IMR-90 (cell line): Measurements from ENCODE around the gene PTPN21. TPM values are rescaled to one million over a fixed set of nuclear protein-coding genes. Genes with fewer than 3 reads are reported as not detected.

Experiments used
- ATAC-seq: fragments of 200-7000 bp; cut with Tn5 transposase; 2 replicates; pipeline ENCODE4 v1.9.1; 2020; ENCODE audit warnings: low read depth, mild to moderate bottlenecking, moderate library complexity
- BruUV-seq: library from RNA; stranded (reverse); fragments of 400-500 nt; replicated peaks from 2 replicates; lab custom pipeline; 2021; lab: Mats Ljungman, UMichigan
- CTCF ChIA-PET: fragments of 300-600 bp; formaldehyde crosslinking; extraction: SDS; loops from one replicate; lab custom pipeline; 2021; ENCODE audit warnings: antibody characterized with exemption; lab: Yijun Ruan, JAX
- POLR2A ChIA-PET: fragments of 300-600 bp; sonication (Branson Sonifier 250); formaldehyde crosslinking; loops from one replicate; lab custom pipeline; 2022; ENCODE audit warnings: antibody characterized with exemption; ENCODE audit not compliant: unreplicated experiment; lab: Charles Lee
- DNase-seq: peaks from one replicate; pipeline ENCODE4 v3.0.0; 2013
- H2AFZ ChIP-seq: replicated peaks from 2 replicates; pipeline ENCODE3; 2013; ENCODE audit warnings: low read length, mild to moderate bottlenecking; ENCODE audit not compliant: poor library complexity
- H2AK5ac ChIP-seq: 2 replicates; pipeline ENCODE4 v1.6.1; 2013; ENCODE audit warnings: low read depth, low read length, inconsistent platforms
- H2AK9ac ChIP-seq: replicated peaks from 2 replicates; pipeline ENCODE3; 2013; ENCODE audit warnings: mild to moderate bottlenecking, low read depth, low read length, moderate library complexity; ENCODE audit not compliant: poor library complexity
- H2BK120ac ChIP-seq: 2 replicates; pipeline ENCODE4 v1.6.1; 2013; ENCODE audit warnings: low read depth, low read length, inconsistent platforms
- H2BK15ac ChIP-seq: 3 replicates; pipeline ENCODE4 v1.6.1; 2013; ENCODE audit warnings: low read depth, low read length, inconsistent platforms
- H2BK20ac ChIP-seq: 2 replicates; pipeline ENCODE4 v1.6.1; 2013; ENCODE audit warnings: low read depth, mild to moderate bottlenecking, inconsistent platforms, low read length, moderate library complexity
- H2BK5ac ChIP-seq: 2 replicates; pipeline ENCODE4 v1.6.1; 2013; ENCODE audit warnings: mild to moderate bottlenecking, low read depth, low read length, inconsistent platforms; ENCODE audit not compliant: poor library complexity, severe bottlenecking
- H3K14ac ChIP-seq: replicated peaks from 2 replicates; pipeline ENCODE4 v1.6.1; 2013; ENCODE audit warnings: low read depth, low read length, inconsistent platforms
- H3K18ac ChIP-seq: 2 replicates; pipeline ENCODE4 v1.6.1; 2013; ENCODE audit warnings: low read depth, low read length, control low read depth
- H3K23ac ChIP-seq: 2 replicates; pipeline ENCODE4 v1.6.1; 2013; ENCODE audit warnings: low read depth, low read length, inconsistent platforms
- H3K27ac ChIP-seq: 2 replicates; pipeline ENCODE4 v1.5.1; 2013; ENCODE audit warnings: mild to moderate bottlenecking, control low read depth, low read length; ENCODE audit not compliant: insufficient read depth
- H3K27me3 ChIP-seq: 2 replicates; pipeline ENCODE4 v1.6.1; 2013; ENCODE audit warnings: low read length; ENCODE audit not compliant: control insufficient read depth, insufficient read depth
- H3K36me3 ChIP-seq: 2 replicates; pipeline ENCODE4 v1.6.1; 2013; ENCODE audit warnings: low read length, mixed read lengths; ENCODE audit not compliant: control insufficient read depth, insufficient read depth
- H3K4ac ChIP-seq: 2 replicates; pipeline ENCODE4 v1.6.1; 2013; ENCODE audit warnings: low read depth, low read length, inconsistent platforms
- H3K4me1 ChIP-seq: 2 replicates; pipeline ENCODE4 v1.6.1; 2013; ENCODE audit warnings: low read length, mixed read lengths; ENCODE audit not compliant: control insufficient read depth, insufficient read depth
- H3K4me2 ChIP-seq: 2 replicates; pipeline ENCODE4 v1.6.1; 2013; ENCODE audit warnings: low read depth, mild to moderate bottlenecking, control low read depth, low read length, moderate library complexity
- H3K4me3 ChIP-seq: 2 replicates; pipeline ENCODE4 v1.5.1; 2013; ENCODE audit warnings: low read depth, mild to moderate bottlenecking, control low read depth, low read length, moderate library complexity; ENCODE audit not compliant: insufficient read depth
- H3K56ac ChIP-seq: 2 replicates; pipeline ENCODE4 v1.6.1; 2013; ENCODE audit warnings: low read length, inconsistent platforms; ENCODE audit not compliant: insufficient read depth; ENCODE audit errors: extremely low read depth
- H3K79me1 ChIP-seq, 2 experiments: 2 replicates each; pipeline ENCODE4 v1.6.1; 2013; ENCODE audit warnings: low read length in 2 of 2, inconsistent platforms in 1 of 2, low read depth in 1 of 2
- H3K9ac ChIP-seq: 2 replicates; pipeline ENCODE4 v1.6.1; 2013; ENCODE audit warnings: low read depth, low read length, control low read depth
- H3K9me1 ChIP-seq: 2 replicates; pipeline ENCODE4 v1.6.1; 2013; ENCODE audit warnings: low read length, inconsistent platforms; ENCODE audit not compliant: insufficient read depth
- H3K9me3 ChIP-seq: 2 replicates; pipeline ENCODE4 v1.6.1; 2013; ENCODE audit warnings: low read length; ENCODE audit not compliant: control insufficient read depth, insufficient read depth
- H4K20me1 ChIP-seq: 2 replicates; pipeline ENCODE4 v1.6.1; 2013; ENCODE audit warnings: low read length, inconsistent platforms; ENCODE audit not compliant: insufficient read depth
- H4K5ac ChIP-seq: 2 replicates; pipeline ENCODE4 v1.6.1; 2013; ENCODE audit warnings: mild to moderate bottlenecking, low read depth, low read length, control low read depth
- H4K8ac ChIP-seq, 2 experiments: 2 replicates each; pipeline ENCODE4 v1.6.1; 2013; ENCODE audit warnings: low read depth in 2 of 2, low read length in 2 of 2, control low read depth in 1 of 2, inconsistent platforms in 1 of 2
- H4K91ac ChIP-seq: 2 replicates; pipeline ENCODE4 v1.6.1; 2013; ENCODE audit warnings: low read depth, low read length, inconsistent platforms; ENCODE audit not compliant: insufficient read depth
- BHLHE40 ChIP-seq: fragments of 150-350 bp; IDR thresholded peaks from 2 replicates; pipeline ENCODE4 v1.6.1; 2016; ENCODE audit warnings: mild to moderate bottlenecking, low read depth, low read length
- CHD1 ChIP-seq: IDR thresholded peaks from 2 replicates; pipeline ENCODE4 v1.6.1; 2012; ENCODE audit warnings: low read depth, low read length, improper control_type of control experiment
- MAFK ChIP-seq: IDR thresholded peaks from 2 replicates; pipeline ENCODE4 v1.6.1; 2012; ENCODE audit warnings: low read depth, low read length, improper control_type of control experiment
- MAZ ChIP-seq: IDR thresholded peaks from 2 replicates; pipeline ENCODE4 v1.6.1; 2012; ENCODE audit warnings: low read depth, mild to moderate bottlenecking, low read length, improper control_type of control experiment, moderate library complexity, borderline replicate concordance
- MXI1 ChIP-seq: IDR thresholded peaks from 2 replicates; pipeline ENCODE4 v1.6.1; 2012; ENCODE audit warnings: low read depth, mild to moderate bottlenecking, low read length, moderate library complexity, borderline replicate concordance
- NFE2L2 ChIP-seq: fragments of 150-350 bp; IDR thresholded peaks from 2 replicates; pipeline ENCODE4 v1.6.1; 2016; ENCODE audit warnings: low read depth, mild to moderate bottlenecking, low read length
- POLR2A ChIP-seq: IDR thresholded peaks from 2 replicates; pipeline ENCODE4 v1.6.1; 2012; ENCODE audit warnings: mild to moderate bottlenecking, low read depth, low read length
- RAD21 ChIP-seq: IDR thresholded peaks from 2 replicates; pipeline ENCODE4 v1.6.1; 2012; ENCODE audit warnings: low read length, improper control_type of control experiment
- RCOR1 ChIP-seq: IDR thresholded peaks from 2 replicates; pipeline ENCODE4 v1.6.1; 2012; ENCODE audit warnings: mild to moderate bottlenecking, low read length, improper control_type of control experiment; ENCODE audit not compliant: insufficient replicate concordance
- RFX5 ChIP-seq: IDR thresholded peaks from 2 replicates; pipeline ENCODE4 v1.8.0; 2012; ENCODE audit warnings: low read depth, mild to moderate bottlenecking, low read length, moderate library complexity
- SMC3 ChIP-seq: fragments of 150-350 bp; IDR thresholded peaks from 2 replicates; pipeline ENCODE4 v1.6.1; 2016; ENCODE audit warnings: low read depth, mild to moderate bottlenecking, antibody characterized with exemption, low read length, moderate library complexity
- USF2 ChIP-seq: fragments of 150-350 bp; IDR thresholded peaks from 2 replicates; pipeline ENCODE4 v1.6.1; 2017; ENCODE audit warnings: mild to moderate bottlenecking, antibody characterized with exemption, low read length, low read depth
- whole genome bisulfite sequencing, 2 experiments: methylation state at CpG; one replicate each; pipeline versions ENCODE4 v1.1.5 to v1.1.7; 2013; ENCODE audit warnings: missing lambda C conversion rate in 2 of 2; ENCODE audit not compliant: insufficient read length in 1 of 2; ENCODE audit errors: extremely low coverage in 2 of 2; 5-methylcytosine and 5-hydroxymethylcytosine counted together
- dilution Hi-C: fragments of 300-500 bp; cut with HindIII; formaldehyde crosslinking; loops from one replicate; pipeline ENCODE4 v1.14.3; 2018; ENCODE audit warnings: low sequenced_read_pairs; ENCODE audit not compliant: unreplicated experiment
- in situ Hi-C: fragments of 300-500 bp; cut with MboI; formaldehyde crosslinking; loops from 3 replicates; pipeline ENCODE4 v1.14.3; 2019; ENCODE audit warnings: low sequenced_read_pairs, inconsistent platforms, mixed read lengths
- intact Hi-C: fragments of 100-400 bp; cut with micrococcal nuclease; formaldehyde crosslinking; loops from 2 replicates; pipeline ENCODE4 v1.10.0; 2022
- polyA plus RNA-seq, 3 experiments: library from polyadenylated mRNA; depleted of rRNA; stranded (reverse); fragments of >200 nt; gene quantifications; 2 replicates each; pipeline ENCODE4 v1.2.3, GENCODE V29; 2012; ENCODE audit warnings: low replicate concordance in 1 of 3
- total RNA-seq: library from RNA; depleted of rRNA; stranded (reverse); fragments of >200 nt; gene quantifications from 2 replicates; pipeline ENCODE4 v1.2.3, GENCODE V29; 2012
- TF ChIP-seq, protein P1 (sequence below): fragments of 150-350 bp; IDR thresholded peaks from 2 replicates; pipeline ENCODE4 v1.6.1; 2016; ENCODE audit warnings: low read depth, mild to moderate bottlenecking, low read length, moderate library complexity, borderline replicate concordance
- TF ChIP-seq, protein P2 (sequence below): conservative IDR thresholded peaks from 2 replicates; pipeline ENCODE4 v1.5.1; 2012; ENCODE audit warnings: mild to moderate bottlenecking, low read depth, low read length, improper control_type of control experiment

The PTPN21 gene
- total and polyA plus RNA-seq, 2 of the 4 experiments (the other 2 are of a cell fraction) = 10.4 to 10.7 TPM

GRCh38 chr14:88522393-88522792 lies 32.4 kb downstream of the PTPN21 start:
- no peaks in the 10 kb centered on the region for H3K9me1 ChIP-seq
- in situ Hi-C loops (no loop called here), dilution Hi-C loops (no loop called here), intact Hi-C loops (no loop called here)
- POLR2A ChIA-PET = no interaction called here
- no peak overlapping the region for H2BK5ac ChIP-seq
- TF ChIP-seq, protein P1, sequence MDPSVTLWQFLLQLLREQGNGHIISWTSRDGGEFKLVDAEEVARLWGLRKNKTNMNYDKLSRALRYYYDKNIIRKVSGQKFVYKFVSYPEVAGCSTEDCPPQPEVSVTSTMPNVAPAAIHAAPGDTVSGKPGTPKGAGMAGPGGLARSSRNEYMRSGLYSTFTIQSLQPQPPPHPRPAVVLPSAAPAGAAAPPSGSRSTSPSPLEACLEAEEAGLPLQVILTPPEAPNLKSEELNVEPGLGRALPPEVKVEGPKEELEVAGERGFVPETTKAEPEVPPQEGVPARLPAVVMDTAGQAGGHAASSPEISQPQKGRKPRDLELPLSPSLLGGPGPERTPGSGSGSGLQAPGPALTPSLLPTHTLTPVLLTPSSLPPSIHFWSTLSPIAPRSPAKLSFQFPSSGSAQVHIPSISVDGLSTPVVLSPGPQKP = no peak
- TF ChIP-seq RAD21 = no peak
- TF ChIP-seq BHLHE40 = no peak
- no peak for TF ChIP-seq RFX5
- TF ChIP-seq, protein P2, sequence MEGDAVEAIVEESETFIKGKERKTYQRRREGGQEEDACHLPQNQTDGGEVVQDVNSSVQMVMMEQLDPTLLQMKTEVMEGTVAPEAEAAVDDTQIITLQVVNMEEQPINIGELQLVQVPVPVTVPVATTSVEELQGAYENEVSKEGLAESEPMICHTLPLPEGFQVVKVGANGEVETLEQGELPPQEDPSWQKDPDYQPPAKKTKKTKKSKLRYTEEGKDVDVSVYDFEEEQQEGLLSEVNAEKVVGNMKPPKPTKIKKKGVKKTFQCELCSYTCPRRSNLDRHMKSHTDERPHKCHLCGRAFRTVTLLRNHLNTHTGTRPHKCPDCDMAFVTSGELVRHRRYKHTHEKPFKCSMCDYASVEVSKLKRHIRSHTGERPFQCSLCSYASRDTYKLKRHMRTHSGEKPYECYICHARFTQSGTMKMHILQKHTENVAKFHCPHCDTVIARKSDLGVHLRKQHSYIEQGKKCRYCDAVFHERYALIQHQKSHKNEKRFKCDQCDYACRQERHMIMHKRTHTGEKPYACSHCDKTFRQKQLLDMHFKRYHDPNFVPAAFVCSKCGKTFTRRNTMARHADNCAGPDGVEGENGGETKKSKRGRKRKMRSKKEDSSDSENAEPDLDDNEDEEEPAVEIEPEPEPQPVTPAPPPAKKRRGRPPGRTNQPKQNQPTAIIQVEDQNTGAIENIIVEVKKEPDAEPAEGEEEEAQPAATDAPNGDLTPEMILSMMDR = no peak
- TF ChIP-seq MAZ = no peak
- no peak for TF ChIP-seq MAFK
- TF ChIP-seq RCOR1 = no peak
- no peak for TF ChIP-seq SMC3
- TF ChIP-seq CHD1 = no peak
- TF ChIP-seq NFE2L2 = no peak
- no peak for TF ChIP-seq POLR2A
- no peak for TF ChIP-seq USF2
- no peak for TF ChIP-seq MXI1
- no CpG with 5 or more reads among the region's 3 CpGs for WGBS, 2 experiments
- no peak overlapping the region for H3K4me2 ChIP-seq
- no peak overlapping the region for H2AFZ ChIP-seq
- no peak overlapping the region for H3K9ac ChIP-seq
- no peak overlapping the region for H4K91ac ChIP-seq
- peaks cover 24 to 53% of the 10 kb centered on the region in 2 experiments for H3K79me1 ChIP-seq
- DNase-seq (no peak), ATAC-seq (no peak)
- H2BK15ac ChIP-seq = no peak overlapping the region
- H3K36me3 ChIP-seq = no peaks in the 10 kb centered on the region
- no peaks in the 10 kb centered on the region for H3K27me3 ChIP-seq
- H4K8ac ChIP-seq = no peak overlapping the region
- H3K4ac ChIP-seq = no peak overlapping the region
- H2BK120ac ChIP-seq = no peak overlapping the region
- H2BK20ac ChIP-seq = no peak overlapping the region
- H3K4me3 ChIP-seq = no peak overlapping the region
- no peak overlapping the region for H3K56ac ChIP-seq
- peaks cover 2% of the 10 kb centered on the region; the same call in 1 of the 2 replicates for H3K4me1 ChIP-seq
- no peak overlapping the region for H2AK5ac ChIP-seq
- H3K14ac ChIP-seq = no peak overlapping the region
- H3K9me3 ChIP-seq = no peaks in the 10 kb centered on the region
- H4K20me1 ChIP-seq = peaks cover 8% of the 10 kb centered on the region; the same call in 1 of the 2 replicates
- H3K18ac ChIP-seq = no peak overlapping the region
- H4K5ac ChIP-seq = no peak overlapping the region
- no peak overlapping the region for H3K27ac ChIP-seq
- CTCF ChIA-PET = no interaction called here
- no peak overlapping the region for H2AK9ac ChIP-seq
- BruUV-seq = no TSS peak
- no peak overlapping the region for H3K23ac ChIP-seq
